Heart right ventricle (tissue), 16 donors: ENCODE results near the gene PPOX. TPM values are rescaled to one million over a fixed set of nuclear protein-coding genes. Genes with fewer than 3 reads are reported as not detected.

Source experiments
- ATAC-seq, 8 donors: fragments of 200-7000 bp; cut with Tn5 transposase; one replicate each; pipeline ENCODE4 v1.9.1; 2020; ENCODE audit warnings: mild to moderate bottlenecking in 8 of 8, moderate library complexity in 8 of 8, moderate number of reproducible peaks in 1 of 8
- DNase-seq, 2 donors: peaks; one replicate each; pipeline ENCODE4 v3.0.0-alpha.2; 2020
- H3K27ac ChIP-seq, 10 donors: fragments of 200-600 bp; sonication (generic) in 2 of 10; one replicate each; pipeline versions ENCODE4 v1.5.0 to v1.8.0; 2020 to 2022; ENCODE audit warnings: mild to moderate bottlenecking in 3 of 10
- H3K27me3 ChIP-seq, 7 donors: fragments of 200-600 bp; one replicate each; pipeline ENCODE4 v1.8.0; 2021 to 2022; ENCODE audit warnings: mild to moderate bottlenecking in 2 of 7
- H3K36me3 ChIP-seq, 9 donors: fragments of 200-600 bp; sonication (generic) in 1 of 9; one replicate each; pipeline versions ENCODE4 v1.5.0 to v1.8.0; 2020 to 2022; ENCODE audit warnings: mild to moderate bottlenecking in 2 of 9
- H3K4me1 ChIP-seq, 9 donors: fragments of 200-600 bp; sonication (generic) in 1 of 9; one replicate each; pipeline versions ENCODE4 v1.5.0 to v1.8.0; 2020 to 2022; ENCODE audit warnings: mild to moderate bottlenecking in 4 of 9
- H3K4me3 ChIP-seq, 10 donors: fragments of 200-600 bp; sonication (generic) in 2 of 10; one replicate each; pipeline versions ENCODE4 v1.5.0 to v1.8.0; 2020 to 2022; ENCODE audit warnings: mild to moderate bottlenecking in 7 of 10, moderate library complexity in 2 of 10
- H3K9me3 ChIP-seq, 11 donors: fragments of 200-600 bp in 10 of 11; sonication (generic) in 2 of 11; one replicate each; pipeline versions ENCODE4 v1.5.0 to v1.8.0; 2013 to 2022; ENCODE audit warnings: mild to moderate bottlenecking in 2 of 11, control low read depth in 1 of 11, moderate library complexity in 1 of 11
- WGBS, 2 donors: extraction: QIAGEN DNeasy Blood & Tissue Kit; methylation state at CpG; one replicate each; pipeline ENCODE4 v1.1.7; 2013; ENCODE audit warnings: inconsistent platforms in 1 of 2; 5-methylcytosine and 5-hydroxymethylcytosine counted together
- intact Hi-C, 10 donors: fragments of 100-400 bp; cut with DNase I; formaldehyde crosslinking; loops; one replicate each; pipeline versions ENCODE4 v1.11.1 to v1.14.2; 2022
- polyA plus RNA-seq, 2 donors: library from polyadenylated mRNA; stranded (reverse); fragments of 200-250 nt; gene quantifications; one replicate each; pipeline ENCODE4 v1.2.3, GENCODE V29; 2013
- total RNA-seq, 10 donors: library from RNA; stranded (reverse); fragmentation: NEBNext Ultra II Directional in 3 of 10; extraction: Animal tissue kit (Norgen Biotek cat#: 25700) in 3 of 10; gene quantifications; one replicate each; pipeline versions ENCODE4 v1.2.1 to v1.2.4, GENCODE V29; 2021 to 2023
- TF ChIP-seq, protein P1 (sequence below), 9 donors: fragments of 200-600 bp; sonication (generic) in 2 of 9; IDR thresholded peaks; one replicate each; pipeline versions ENCODE4 v1.5.0 to v1.8.0; 2021 to 2022; ENCODE audit warnings: antibody characterized with exemption in 9 of 9, mild to moderate bottlenecking in 5 of 9, moderate library complexity in 1 of 9
- donor health status: Arrhythmogenic right ventricular cardiomyopathy.
- donor health status: ischemic (EF 13 %, LVEDD 7.1; RV severe dilation, severe dysfunction).
- donor health status: healthy with polysubstance abuse.
- donor health status: DM: no; HTN: yes; CAD: no.
- donor health status: DM: no; HTN: no; CAD: no.
- donor health status: ischemic (EF 25% LVEDD 6.9; RV normal size, moderate dysfunction).
- donor health status: ischemic (EF 25% LVEDD 5.7; RV mildly dilated, moderate dysfunction).
- donor health status: healthy.
- donor health status: DM: yes; HTN: yes; CAD: no.
- donor health status: Ischemic cardiomyopathy.
- donor health status: ischemic (EF 35%, LVEDD 5.7; RV mildly dilated, moderate dysfunction).
- donor health status: nonischemic (EF 11% LVEDD 7.7; RV severe dilation, severe dysfunction).
- donor health status: DM: yes; HTN: yes; CAD: no.
- donor health status: PGD.
- donor health status: ischemic (EF 29% LVEDD 5.4; RV normal size, mild dysfunction).
- donor health status: nonischemic (EF 23%, LVEDD 6.1; RV moderate dilation, normal function).

Gene PPOX
- total and polyA plus RNA-seq, 12 donors, result 8.5 to 58.5 (median 15.0) TPM

DNA sequence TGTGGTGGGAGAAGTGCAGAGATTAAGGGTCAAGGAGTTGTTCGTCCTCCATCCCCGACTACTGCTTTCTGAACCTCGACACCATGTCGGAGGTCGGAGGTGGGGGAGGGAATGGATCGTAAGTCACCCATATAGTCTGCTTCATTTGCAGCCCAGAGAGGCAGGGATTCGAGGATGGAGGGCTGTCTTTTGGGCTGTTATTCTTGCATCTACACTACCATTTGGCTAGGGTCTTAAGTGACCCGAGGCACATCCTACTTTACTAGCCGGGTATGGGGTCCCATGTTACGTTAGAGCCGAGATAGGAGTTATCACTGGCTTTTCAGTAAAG lies 6.3 kb upstream of the PPOX start:
- H3K27ac ChIP-seq, result peak overlapping the region in 9 of 10 donors; percentile 71 to 95 (median 91)
- peaks cover 5 to 40% (median 29%) of the 10 kb centered on the region in 9 donors for H3K4me1 ChIP-seq
- peak overlapping the region; percentile 55 to 99 (median 96) for H3K4me3 ChIP-seq
- TF ChIP-seq, protein P1, sequence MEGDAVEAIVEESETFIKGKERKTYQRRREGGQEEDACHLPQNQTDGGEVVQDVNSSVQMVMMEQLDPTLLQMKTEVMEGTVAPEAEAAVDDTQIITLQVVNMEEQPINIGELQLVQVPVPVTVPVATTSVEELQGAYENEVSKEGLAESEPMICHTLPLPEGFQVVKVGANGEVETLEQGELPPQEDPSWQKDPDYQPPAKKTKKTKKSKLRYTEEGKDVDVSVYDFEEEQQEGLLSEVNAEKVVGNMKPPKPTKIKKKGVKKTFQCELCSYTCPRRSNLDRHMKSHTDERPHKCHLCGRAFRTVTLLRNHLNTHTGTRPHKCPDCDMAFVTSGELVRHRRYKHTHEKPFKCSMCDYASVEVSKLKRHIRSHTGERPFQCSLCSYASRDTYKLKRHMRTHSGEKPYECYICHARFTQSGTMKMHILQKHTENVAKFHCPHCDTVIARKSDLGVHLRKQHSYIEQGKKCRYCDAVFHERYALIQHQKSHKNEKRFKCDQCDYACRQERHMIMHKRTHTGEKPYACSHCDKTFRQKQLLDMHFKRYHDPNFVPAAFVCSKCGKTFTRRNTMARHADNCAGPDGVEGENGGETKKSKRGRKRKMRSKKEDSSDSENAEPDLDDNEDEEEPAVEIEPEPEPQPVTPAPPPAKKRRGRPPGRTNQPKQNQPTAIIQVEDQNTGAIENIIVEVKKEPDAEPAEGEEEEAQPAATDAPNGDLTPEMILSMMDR (IDR thresholded peaks at IDR 0.05), result no peak
- H3K9me3 ChIP-seq, result no peaks in the 10 kb centered on the region
- WGBS, 2 donors, result 6 to 7% methylated on average over 11 of the region's 11 CpGs
- ATAC-seq, result no peak
- DNase-seq, result no peak
- H3K27me3 ChIP-seq, result no peaks in the 10 kb centered on the region
- intact Hi-C loops, result no loop called here
- peaks cover 0 to 64% (median 5%) of the 10 kb centered on the region in 9 donors for H3K36me3 ChIP-seq

DNA sequence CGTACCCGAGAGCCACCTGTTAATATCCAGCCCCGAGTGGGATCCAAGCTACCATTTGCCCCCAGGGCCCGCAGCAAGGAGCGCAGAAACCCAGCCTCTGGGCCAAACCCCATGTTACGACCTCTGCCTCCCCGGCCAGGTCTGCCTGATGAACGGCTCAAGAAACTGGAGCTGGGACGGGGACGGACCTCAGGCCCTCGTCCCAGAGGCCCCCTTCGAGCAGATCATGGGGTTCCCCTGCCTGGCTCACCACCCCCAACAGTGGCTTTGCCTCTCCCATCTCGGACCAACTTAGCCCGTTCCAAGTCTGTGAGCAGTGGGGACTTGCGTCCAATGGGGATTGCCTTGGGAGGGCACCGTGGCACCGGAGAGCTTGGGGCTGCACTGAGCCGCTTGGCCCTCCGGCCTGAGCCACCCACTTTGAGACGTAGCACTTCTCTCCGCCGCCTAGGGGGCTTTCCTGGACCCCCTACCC lies 5.5 kb upstream of the PPOX start:
- 95 to 96% methylated on average over 22 of the region's 22 CpGs for WGBS, 2 donors

DNA sequence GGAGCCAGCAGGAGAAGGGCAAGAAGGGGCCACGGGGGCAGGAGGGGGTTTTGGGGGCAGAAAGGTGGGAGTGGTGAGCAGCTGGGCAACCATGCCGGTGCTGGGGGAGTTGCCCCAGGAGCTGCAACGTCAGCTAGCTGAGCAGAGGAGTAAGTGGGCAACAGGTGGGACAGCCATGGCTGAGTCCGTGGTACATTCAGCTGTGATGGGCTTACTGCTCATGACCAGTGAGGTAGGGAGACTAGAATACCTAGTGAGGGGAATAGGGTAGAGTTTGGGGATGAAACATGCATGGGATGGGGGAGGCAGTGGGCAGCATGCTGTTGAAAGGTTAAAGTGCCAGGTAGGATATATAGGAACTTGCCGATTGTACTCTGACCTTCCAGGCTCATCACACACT lies 4.6 kb upstream of the PPOX start:
- Histone ChIP-seq H3K27ac (no peak overlapping the region), H3K36me3 (peaks cover 0 to 65% (median 5%) of the 10 kb centered on the region in 9 donors), H3K4me3 (no peak overlapping the region), H3K9me3 (no peaks in the 10 kb centered on the region), H3K27me3 (no peaks in the 10 kb centered on the region), H3K4me1 (peaks cover 8 to 44% (median 38%) of the 10 kb centered on the region in 9 donors)
- intact Hi-C loops, result no loop called here
- WGBS, 2 donors, result 80 to 85% methylated on average over 5 of the region's 5 CpGs
- DNase-seq (no peak), ATAC-seq (no peak)
- TF ChIP-seq, protein P1 (IDR thresholded peaks at IDR 0.05), result no peak

More for the DNA sequence above, 5.5 kb upstream of the PPOX start:
- Histone ChIP-seq H3K9me3 (no peaks in the 10 kb centered on the region), H3K4me3 (peak overlapping the region in 3 of 10 donors; percentile 85 to 96 (median 96)), H3K27ac (no peak overlapping the region), H3K36me3 (peaks cover 0 to 66% (median 5%) of the 10 kb centered on the region in 9 donors), H3K4me1 (peaks cover 8 to 43% (median 36%) of the 10 kb centered on the region in 9 donors), H3K27me3 (no peaks in the 10 kb centered on the region)
- TF ChIP-seq, protein P1 (IDR thresholded peaks at IDR 0.05), result no peak
- intact Hi-C loops, result no loop called here
- ATAC-seq (no peak), DNase-seq (no peak)

DNA sequence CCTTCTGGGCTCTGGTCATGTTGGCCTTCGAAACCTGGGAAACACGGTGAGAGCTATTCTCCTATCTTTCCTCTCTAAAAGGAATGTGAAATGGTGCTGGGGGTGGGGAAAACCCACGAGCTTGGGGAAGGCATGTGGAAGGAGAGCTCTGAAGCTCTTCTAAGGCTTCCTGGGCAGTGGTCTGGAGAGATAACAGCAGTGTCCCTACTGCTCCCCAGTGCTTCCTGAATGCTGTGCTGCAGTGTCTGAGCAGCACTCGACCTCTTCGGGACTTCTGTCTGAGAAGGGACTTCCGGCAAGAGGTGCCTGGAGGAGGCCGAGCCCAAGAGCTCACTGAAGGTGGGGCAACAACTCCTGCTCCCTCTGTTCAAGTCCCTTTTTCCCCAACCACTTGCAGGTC lies 4.2 kb upstream of the PPOX start:
- intact Hi-C loops, result no loop called here
- H3K4me1 ChIP-seq, result peaks cover 11 to 48% (median 42%) of the 10 kb centered on the region in 9 donors
- DNase-seq, result no peak

More for the DNA sequence above, 4.2 kb upstream of the PPOX start:
- no peak for ATAC-seq
- peaks cover 0 to 61% (median 5%) of the 10 kb centered on the region in 9 donors for H3K36me3 ChIP-seq
- WGBS, 2 donors, result 53 to 56% methylated on average over 7 of the region's 7 CpGs
- H3K4me3 ChIP-seq, result no peak overlapping the region
- TF ChIP-seq, protein P1 (IDR thresholded peaks at IDR 0.05), result no peak
- no peak overlapping the region for H3K27ac ChIP-seq
- no peaks in the 10 kb centered on the region for H3K27me3 ChIP-seq
- H3K9me3 ChIP-seq, result no peaks in the 10 kb centered on the region
